ENCODE data around the gene WSCD2.

DNA sequence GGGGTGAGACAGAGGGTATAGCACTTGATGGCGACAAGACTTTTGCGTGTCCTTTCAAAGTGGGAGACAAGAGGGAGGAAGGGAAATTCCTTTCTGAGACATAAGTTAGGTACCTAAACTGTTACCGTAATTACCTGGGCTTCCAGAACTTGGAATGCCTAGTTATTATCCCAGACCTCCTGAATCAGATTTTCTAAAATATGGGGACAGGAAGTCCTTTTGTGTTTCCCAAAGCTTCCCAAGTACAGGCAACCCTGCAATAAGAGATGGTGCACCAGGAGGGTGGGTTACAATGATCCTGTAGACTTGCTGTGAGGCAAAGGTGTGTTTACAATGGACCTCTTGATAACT lies 126.1 kb downstream of the WSCD2 start:
- TF ChIP-seq YY1 (IDR thresholded peaks at IDR 0.05; ENCODE audit: insufficient read depth, insufficient read length) (no peak), SUZ12 (IDR thresholded peaks at IDR 0.05; ENCODE audit: extremely low read depth, insufficient read depth, insufficient read length) (no peak)

Measured in NT2/D1 (cell line).